22Rv1 (cell line): Measurements from ENCODE around the gene CCL8.

Experiments
- CTCF ChIP-seq: fragments of 450-650 bp; IDR thresholded peaks from 2 replicates; pipeline ENCODE4 v1.5.1; 2017; ENCODE audit warnings: mild to moderate bottlenecking
- ZFX ChIP-seq: fragments of 450-650 bp; IDR thresholded peaks from 2 replicates; pipeline ENCODE4 v1.6.1; 2017; ENCODE audit warnings: antibody characterized with exemption, borderline replicate concordance

- TF ChIP-seq CTCF, result no peak
- no peak for TF ChIP-seq ZFX
Observed at GRCh38 chr17:34367486-34368195, 48.4 kb downstream of the CCL8 start.
